Measurements from ENCODE around the gene DYNLRB1.

DNA sequence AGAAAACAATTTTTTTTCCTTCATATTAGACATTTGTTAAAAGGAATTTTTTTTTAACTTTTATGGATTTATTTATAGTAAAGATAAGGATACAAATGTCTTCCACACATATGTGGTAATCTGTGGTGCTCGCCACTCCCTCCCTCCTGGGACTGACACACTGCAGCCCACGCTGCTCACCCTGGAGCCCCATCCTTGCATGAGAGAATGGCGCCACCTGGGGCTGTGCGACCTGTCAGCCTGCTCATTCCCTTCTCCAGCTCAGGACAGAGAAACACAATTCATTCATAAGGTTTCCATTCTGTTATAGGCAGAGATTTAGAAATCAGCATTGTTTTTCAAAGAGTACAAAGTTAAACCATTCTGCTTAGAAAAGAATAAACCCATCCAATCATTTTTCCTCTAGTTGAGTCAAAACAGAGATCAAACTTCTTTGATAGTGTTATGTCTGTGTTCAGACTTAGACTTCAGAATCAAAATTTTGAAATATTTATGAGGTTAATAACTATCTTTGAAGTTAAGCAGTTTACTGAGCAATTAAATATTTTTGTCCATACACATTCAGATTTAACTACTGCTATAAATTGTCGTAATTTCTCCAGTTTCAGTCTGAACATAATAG, 42.8 kb upstream of the DYNLRB1 start:
- TF ChIP-seq, protein P1, sequence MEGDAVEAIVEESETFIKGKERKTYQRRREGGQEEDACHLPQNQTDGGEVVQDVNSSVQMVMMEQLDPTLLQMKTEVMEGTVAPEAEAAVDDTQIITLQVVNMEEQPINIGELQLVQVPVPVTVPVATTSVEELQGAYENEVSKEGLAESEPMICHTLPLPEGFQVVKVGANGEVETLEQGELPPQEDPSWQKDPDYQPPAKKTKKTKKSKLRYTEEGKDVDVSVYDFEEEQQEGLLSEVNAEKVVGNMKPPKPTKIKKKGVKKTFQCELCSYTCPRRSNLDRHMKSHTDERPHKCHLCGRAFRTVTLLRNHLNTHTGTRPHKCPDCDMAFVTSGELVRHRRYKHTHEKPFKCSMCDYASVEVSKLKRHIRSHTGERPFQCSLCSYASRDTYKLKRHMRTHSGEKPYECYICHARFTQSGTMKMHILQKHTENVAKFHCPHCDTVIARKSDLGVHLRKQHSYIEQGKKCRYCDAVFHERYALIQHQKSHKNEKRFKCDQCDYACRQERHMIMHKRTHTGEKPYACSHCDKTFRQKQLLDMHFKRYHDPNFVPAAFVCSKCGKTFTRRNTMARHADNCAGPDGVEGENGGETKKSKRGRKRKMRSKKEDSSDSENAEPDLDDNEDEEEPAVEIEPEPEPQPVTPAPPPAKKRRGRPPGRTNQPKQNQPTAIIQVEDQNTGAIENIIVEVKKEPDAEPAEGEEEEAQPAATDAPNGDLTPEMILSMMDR (IDR thresholded peaks at IDR 0.05), result no peak
- TF ChIP-seq POLR2A (IDR thresholded peaks at IDR 0.05), result no peak
- no peak for TF ChIP-seq POLR2AphosphoS5 (IDR thresholded peaks at IDR 0.05)
- TF ChIP-seq EP300 (IDR thresholded peaks at IDR 0.05), result no peak
